ENCODE data around the gene CCDC85A. TPM values are rescaled to one million over a fixed set of nuclear protein-coding genes. Genes with fewer than 3 reads are reported as not detected.

The CCDC85A gene
- total and polyA plus RNA-seq, 8 donors, result 0.20 to 0.62 (median 0.31) TPM

GRCh38 chr2:56202381-56203121 is 18.8 kb downstream of the CCDC85A start:
- intact Hi-C loops (cut with DNase I), result no loop called here

GRCh38 chr2:56204556-56204955 is 20.8 kb downstream of the CCDC85A start:
- Histone ChIP-seq H3K27me3 (no peaks in the 10 kb centered on the region), H3K4me3 (no peak overlapping the region), H3K27ac (no peak overlapping the region), H3K4me1 (no peaks in the 10 kb centered on the region), H3K36me3 (no peaks in the 10 kb centered on the region), H3K9me3 (no peaks in the 10 kb centered on the region)
- no peak for DNase-seq
- ATAC-seq, result no peak
- FAIRE-seq, result no peak
- intact Hi-C loops (cut with DNase I), result no loop called here
- no peak for TF ChIP-seq CTCF (IDR thresholded peaks at IDR 0.05)
- 74 to 77% methylated on average over 3 of the region's 3 CpGs for WGBS, 2 donors

More at GRCh38 chr2:56202381-56203121, 18.8 kb downstream of the CCDC85A start:
- Histone ChIP-seq H3K27me3 (no peaks in the 10 kb centered on the region), H3K36me3 (no peaks in the 10 kb centered on the region), H3K27ac (no peak overlapping the region), H3K4me1 (no peaks in the 10 kb centered on the region), H3K9me3 (no peaks in the 10 kb centered on the region), H3K4me3 (no peak overlapping the region)
- 74 to 75% methylated on average over 3 of the region's 3 CpGs for WGBS, 2 donors
- ATAC-seq (no peak), DNase-seq (no peak), FAIRE-seq (no peak)
- no peak for TF ChIP-seq CTCF (IDR thresholded peaks at IDR 0.05)

GRCh38 chr2:56206250-56206649 is 22.5 kb downstream of the CCDC85A start:
- WGBS, 2 donors, result 0% methylated on average over 1 of the region's 1 CpG
- Histone ChIP-seq H3K27me3 (no peaks in the 10 kb centered on the region), H3K9me3 (no peaks in the 10 kb centered on the region), H3K36me3 (no peaks in the 10 kb centered on the region), H3K27ac (no peak overlapping the region), H3K4me1 (no peaks in the 10 kb centered on the region), H3K4me3 (no peak overlapping the region)
- intact Hi-C loops (cut with DNase I), result no loop called here
- FAIRE-seq, result no peak
- ATAC-seq, result no peak
- DNase-seq, result no peak
- TF ChIP-seq CTCF (IDR thresholded peaks at IDR 0.05), result no peak

- intact Hi-C loops (cut with DNase I), result no loop called here
- WGBS, 2 donors, result 59 to 63% methylated on average over 1 of the region's 1 CpG
- no peak for DNase-seq
- FAIRE-seq, result peak; percentile 29
- no peak overlapping the region for H3K27ac ChIP-seq
- no peak overlapping the region for H3K4me3 ChIP-seq
- no peak for ATAC-seq
- H3K36me3 ChIP-seq, result no peaks in the 10 kb centered on the region
- TF ChIP-seq CTCF (IDR thresholded peaks at IDR 0.05), result no peak
- no peaks in the 10 kb centered on the region for H3K27me3 ChIP-seq
- H3K9me3 ChIP-seq, result no peaks in the 10 kb centered on the region
- no peaks in the 10 kb centered on the region for H3K4me1 ChIP-seq
These were observed 24.0 kb downstream of the CCDC85A start for GRCh38 chr2:56207760-56208159.

GRCh38 chr2:56208380-56208779 is 24.6 kb downstream of the CCDC85A start:
- H3K4me3 ChIP-seq, result no peak overlapping the region
- DNase-seq (no peak), ATAC-seq (no peak), FAIRE-seq (no peak)
- intact Hi-C loops (cut with DNase I), result no loop called here
- 80 to 81% methylated on average over 1 of the region's 1 CpG for WGBS, 2 donors
- H3K4me1 ChIP-seq, result no peaks in the 10 kb centered on the region
- H3K27ac ChIP-seq, result no peak overlapping the region
- TF ChIP-seq CTCF (IDR thresholded peaks at IDR 0.05), result no peak
- no peaks in the 10 kb centered on the region for H3K36me3 ChIP-seq
- H3K27me3 ChIP-seq, result no peaks in the 10 kb centered on the region
- no peaks in the 10 kb centered on the region for H3K9me3 ChIP-seq
